ENCODE data around the gene RTN4R.

RTN4R gene

GRCh38 chr22:20194681-20195593 lies 73.2 kb downstream of the RTN4R start:
- TF ChIP-seq CTCF (conservative IDR thresholded peaks at IDR 0.05), result no peak

GRCh38 chr22:20193761-20194494 lies 74.2 kb downstream of the RTN4R start:
- TF ChIP-seq CTCF (conservative IDR thresholded peaks at IDR 0.05), result no peak
- H3K27ac ChIP-seq, result no peak overlapping the region

More at GRCh38 chr22:20194681-20195593, 73.2 kb downstream of the RTN4R start:
- H3K27ac ChIP-seq, result no peak overlapping the region

- H3K27ac ChIP-seq, result peak overlapping the region; percentile 57; the same call in 1 of the 2 replicates
- TF ChIP-seq CTCF (conservative IDR thresholded peaks at IDR 0.05), result no peak
Measured at GRCh38 chr22:20192972-20193760, 75.0 kb downstream of the RTN4R start.

GRCh38 chr22:20192293-20192971 lies 75.7 kb downstream of the RTN4R start:
- TF ChIP-seq CTCF (conservative IDR thresholded peaks at IDR 0.05), result no peak
- peak overlapping the region; percentile 57 for H3K27ac ChIP-seq

GRCh38 chr22:20191803-20192202 lies 76.3 kb downstream of the RTN4R start:
- TF ChIP-seq CTCF (conservative IDR thresholded peaks at IDR 0.05), result no peak
- H3K27ac ChIP-seq, result peak overlapping the region; percentile 57

Data from VCaP (cell line).